CD4-positive, alpha-beta T cell (primary cell): ENCODE data around the gene DNAH17. TPM values are rescaled to one million over a fixed set of nuclear protein-coding genes. Genes with fewer than 3 reads are reported as not detected.

Experiments used
- ATAC-seq: fragments of 200-7000 bp; cut with Tn5 transposase; one replicate; pipeline ENCODE4 v1.10.0; 2022; ENCODE audit warnings: mild to moderate bottlenecking; ENCODE audit not compliant: poor library complexity
- CTCF ChIA-PET: fragments of 350-600 bp; sonication (Branson Sonifier 250); formaldehyde crosslinking; loops from one replicate; lab custom pipeline; 2021; ENCODE audit warnings: antibody characterized with exemption, inconsistent platforms; lab: Charles Lee
- POLR2A ChIA-PET: fragments of 350-600 bp; sonication (Branson Sonifier 250); formaldehyde crosslinking; loops from one replicate; lab custom pipeline; 2021; ENCODE audit warnings: antibody characterized with exemption, inconsistent platforms; lab: Charles Lee
- DNase-seq, 14 experiments: peaks; one replicate each; pipeline ENCODE4 v3.0.0-alpha.2; 2013 to 2020; ENCODE audit warnings: mixed read lengths in 2 of 14
- H3K27ac ChIP-seq, 2 donors: one replicate each; pipeline versions ENCODE4 v1.5.1 to v1.7.0; 2013; ENCODE audit warnings: low read length in 2 of 2, low read depth in 1 of 2, mild to moderate bottlenecking in 1 of 2
- H3K27me3 ChIP-seq, 2 experiments: 1 replicate in 1 of 2; 2 replicates in 1 of 2; pipeline versions ENCODE4 v1.6.1 to v1.7.0; 2013; ENCODE audit warnings: low read length in 2 of 2, control low read depth in 1 of 2, mild to moderate bottlenecking in 1 of 2, moderate library complexity in 1 of 2; ENCODE audit not compliant: insufficient read depth in 2 of 2, control insufficient read depth in 1 of 2
- H3K36me3 ChIP-seq: one replicate; pipeline ENCODE4 v1.6.1; 2013; ENCODE audit warnings: low read length, control low read depth; ENCODE audit not compliant: insufficient read depth
- H3K4me1 ChIP-seq: one replicate; pipeline ENCODE4 v1.6.1; 2013; ENCODE audit warnings: low read length, control low read depth; ENCODE audit not compliant: insufficient read depth
- H3K4me3 ChIP-seq: one replicate; pipeline ENCODE4 v1.5.1; 2013; ENCODE audit warnings: mild to moderate bottlenecking, low read length, moderate library complexity
- H3K9me3 ChIP-seq, 2 experiments: 1 replicate in 1 of 2; 2 replicates in 1 of 2; pipeline versions ENCODE4 v1.6.1 to v1.7.0; 2013; ENCODE audit warnings: low read length in 2 of 2, mild to moderate bottlenecking in 2 of 2, control low read depth in 1 of 2, moderate library complexity in 1 of 2; ENCODE audit not compliant: control insufficient read depth in 1 of 2, insufficient read depth in 1 of 2
- H3K27ac Mint-ChIP-seq: one replicate; pipeline ENCODE4 v1.8.0; 2020; ENCODE audit warnings: mixed read lengths
- H3K27me3 Mint-ChIP-seq: one replicate; pipeline ENCODE4 v1.8.0; 2021; ENCODE audit warnings: mixed read lengths
- H3K36me3 Mint-ChIP-seq: one replicate; pipeline ENCODE4 v1.8.0; 2021; ENCODE audit warnings: low read depth, mixed read lengths
- H3K4me1 Mint-ChIP-seq: one replicate; pipeline ENCODE4 v1.8.0; 2021; ENCODE audit warnings: low read depth, mixed read lengths
- H3K4me3 Mint-ChIP-seq: one replicate; pipeline ENCODE4 v1.8.0; 2020; ENCODE audit warnings: mild to moderate bottlenecking, mixed read lengths
- H3K9me3 Mint-ChIP-seq: one replicate; pipeline ENCODE4 v1.8.0; 2020; ENCODE audit warnings: mixed read lengths
- CTCF ChIP-seq: fragments of 200-600 bp; IDR thresholded peaks from one replicate; pipeline ENCODE4 v1.8.0; 2022; ENCODE audit warnings: antibody characterized with exemption, mild to moderate bottlenecking
- intact Hi-C, 2 experiments: fragments of 100-400 bp; cut with DNase I in 1 of 2; cut with micrococcal nuclease in 1 of 2; formaldehyde crosslinking; loops; one replicate each; pipeline versions ENCODE4 v1.15.1 to v1.9.0; 2023 to 2025; cut with DNase I, micrococcal nuclease
- total RNA-seq, 174 experiments: library from RNA in 2 of 174; stranded (reverse) in 2 of 174; gene quantifications; one replicate each; pipeline ENCODE4 v1.2.3 and lab custom pipeline; 2021 to 2026

Gene DNAH17
- total RNA-seq, 2 experiments from 2014 or later, result 0.14 TPM; not detected in 1

GRCh38 chr17:78459696-78460095 lies 117.5 kb downstream of the DNAH17 start:
- Histone ChIP-seq H3K4me1 (no peaks in the 10 kb centered on the region), H3K36me3 (no peaks in the 10 kb centered on the region), H3K9me3 (peaks cover 0 to 4% of the 10 kb centered on the region in 2 experiments), H3K27me3 (no peaks in the 10 kb centered on the region), H3K27ac (no peak overlapping the region), H3K4me3 (no peak overlapping the region)
- no peak overlapping the region for H3K27ac Mint-ChIP-seq
- no peak for ATAC-seq
- no peaks in the 10 kb centered on the region for H3K36me3 Mint-ChIP-seq
- CTCF ChIA-PET, result no interaction called here
- POLR2A ChIA-PET, result no interaction called here
- no peak for TF ChIP-seq CTCF
- no peak overlapping the region for H3K4me3 Mint-ChIP-seq
- no peaks in the 10 kb centered on the region for H3K27me3 Mint-ChIP-seq
- H3K9me3 Mint-ChIP-seq, result no peaks in the 10 kb centered on the region
- no peaks in the 10 kb centered on the region for H3K4me1 Mint-ChIP-seq
- intact Hi-C loops, result no loop called here
- DNase-seq, result no peak

- no peaks in the 10 kb centered on the region for H3K9me3 Mint-ChIP-seq
- H3K9me3 ChIP-seq, result no peaks in the 10 kb centered on the region
- no peak for DNase-seq
- intact Hi-C loops, result no loop called here
- ATAC-seq, result no peak
- H3K27ac Mint-ChIP-seq, result no peak overlapping the region
- TF ChIP-seq CTCF, result no peak
- ChIA-PET POLR2A (no interaction called here), CTCF (no interaction called here)
- H3K4me1 ChIP-seq, result no peaks in the 10 kb centered on the region
- no peak overlapping the region for H3K4me3 ChIP-seq
- no peaks in the 10 kb centered on the region for H3K36me3 ChIP-seq
- H3K4me1 Mint-ChIP-seq, result no peaks in the 10 kb centered on the region
- H3K4me3 Mint-ChIP-seq, result no peak overlapping the region
- H3K36me3 Mint-ChIP-seq, result no peaks in the 10 kb centered on the region
- no peaks in the 10 kb centered on the region for H3K27me3 ChIP-seq
- H3K27ac ChIP-seq, result no peak overlapping the region
- no peaks in the 10 kb centered on the region for H3K27me3 Mint-ChIP-seq
Observed at GRCh38 chr17:78458736-78459335, 118.4 kb downstream of the DNAH17 start.

- intact Hi-C loops, result no loop called here
- Mint-ChIP-seq H3K4me1 (no peaks in the 10 kb centered on the region), H3K27me3 (no peaks in the 10 kb centered on the region), H3K9me3 (no peaks in the 10 kb centered on the region), H3K4me3 (no peak overlapping the region), H3K36me3 (no peaks in the 10 kb centered on the region), H3K27ac (no peak overlapping the region)
- no peak overlapping the region for H3K27ac ChIP-seq
- no peaks in the 10 kb centered on the region for H3K9me3 ChIP-seq
- TF ChIP-seq CTCF, result no peak
- CTCF ChIA-PET, result no interaction called here
- no peak overlapping the region for H3K4me3 ChIP-seq
- no peaks in the 10 kb centered on the region for H3K27me3 ChIP-seq
- POLR2A ChIA-PET, result no interaction called here
- no peak for ATAC-seq
- no peaks in the 10 kb centered on the region for H3K36me3 ChIP-seq
- DNase-seq, result no peak
- H3K4me1 ChIP-seq, result no peaks in the 10 kb centered on the region
Observed at GRCh38 chr17:78458091-78458490, 119.1 kb downstream of the DNAH17 start.
